Sigmoid colon (tissue), 7 donors: Measurements from ENCODE around the gene CLIC5. TPM values are rescaled to one million over a fixed set of nuclear protein-coding genes. Genes with fewer than 3 reads are reported as not detected.
A peak's percentile ranks its signal among the peaks of the same experiment; 100 is the strongest.

Source experiments
- DNase-seq: peaks from one replicate; pipeline ENCODE4 v3.0.0-alpha.2; 2019
- H3K27ac ChIP-seq, 4 donors: fragments of 200-600 bp; sonication (generic); one replicate each; pipeline ENCODE4 v1.5.1; 2016 to 2019; ENCODE audit warnings: mild to moderate bottlenecking in 1 of 4
- H3K27me3 ChIP-seq, 3 donors: fragments of 200-600 bp; sonication (generic); one replicate each; pipeline ENCODE4 v1.5.1; 2019; ENCODE audit warnings: mild to moderate bottlenecking in 1 of 3
- H3K36me3 ChIP-seq, 4 donors: fragments of 200-600 bp; sonication (generic); one replicate each; pipeline ENCODE4 v1.5.1; 2016 to 2019
- H3K4me1 ChIP-seq, 4 donors: fragments of 200-600 bp; sonication (generic); one replicate each; pipeline ENCODE4 v1.5.1; 2017 to 2019
- H3K4me3 ChIP-seq, 4 donors: fragments of 200-600 bp; sonication (generic); one replicate each; pipeline ENCODE4 v1.5.1; 2017 to 2019; ENCODE audit warnings: mild to moderate bottlenecking in 2 of 4, moderate library complexity in 1 of 4
- H3K9me3 ChIP-seq, 4 donors: fragments of 200-600 bp in 3 of 4; sonication (generic) in 3 of 4; one replicate each; pipeline versions ENCODE4 v1.5.1 to v1.6.1; 2013 to 2019
- CTCF ChIP-seq, 4 experiments: fragments of 450-650 bp in 3 of 4; fragments of 200-600 bp in 1 of 4; IDR thresholded peaks; one replicate each; pipeline ENCODE4 v1.5.1; 2016 to 2019; ENCODE audit warnings: antibody characterized with exemption in 4 of 4, mild to moderate bottlenecking in 3 of 4, moderate library complexity in 2 of 4
- EP300 ChIP-seq, 4 donors: sonication (generic); formaldehyde crosslinking; IDR thresholded peaks; one replicate each; pipeline ENCODE4 v1.6.1; 2017; ENCODE audit warnings: antibody characterized with exemption in 4 of 4
- POLR2A ChIP-seq, 2 donors: fragments of 450-650 bp; IDR thresholded peaks; one replicate each; pipeline ENCODE4 v1.6.1; 2016; ENCODE audit warnings: antibody characterized with exemption in 2 of 2, mild to moderate bottlenecking in 2 of 2, moderate library complexity in 2 of 2
- POLR2AphosphoS5 ChIP-seq, 4 donors: sonication (generic); formaldehyde crosslinking; IDR thresholded peaks; one replicate each; pipeline ENCODE4 v1.6.1; 2017; ENCODE audit warnings: antibody characterized with exemption in 4 of 4
- WGBS, 2 donors: extraction: QIAGEN DNeasy Blood & Tissue Kit; methylation state at CpG; one replicate each; pipeline ENCODE4 v1.1.7; 2013; 5-methylcytosine and 5-hydroxymethylcytosine counted together
- intact Hi-C: fragments of 100-400 bp; cut with DNase I; formaldehyde crosslinking; loops from one replicate; pipeline ENCODE4 v1.15.1; 2023
- polyA plus RNA-seq, 3 donors: library from polyadenylated mRNA; stranded (reverse); fragments of 200-250 nt; gene quantifications; one replicate each; pipeline ENCODE4 v1.2.3, GENCODE V29; 2013
- total RNA-seq, 4 donors: library from RNA; depleted of rRNA; stranded (reverse); fragments of >200 nt; gene quantifications; one replicate each; pipeline ENCODE4 v1.1.0, GENCODE V29; 2016
- donor health status: healthy with polysubstance abuse.
- donor health status: Bipolar disorder and iron deficiency.
- donor health status: healthy.

Gene CLIC5
- total and polyA plus RNA-seq, 7 donors: 1.8 to 77.0 (median 3.5) TPM

- no peak overlapping the region for H3K4me3 ChIP-seq
- no peaks in the 10 kb centered on the region for H3K27me3 ChIP-seq
- WGBS, 2 donors: 24 to 59% methylated on average over 11 of the region's 11 CpGs
- H3K9me3 ChIP-seq: no peaks in the 10 kb centered on the region
- intact Hi-C loops: no loop called here
- H3K4me1 ChIP-seq: peaks cover 0 to 11% (median 5%) of the 10 kb centered on the region in 4 donors
- no peaks in the 10 kb centered on the region for H3K36me3 ChIP-seq
- DNase-seq: no peak
- H3K27ac ChIP-seq: no peak overlapping the region
- TF ChIP-seq POLR2AphosphoS5 (IDR thresholded peaks at IDR 0.05): no peak
- TF ChIP-seq CTCF (IDR thresholded peaks at IDR 0.05): no peak
- TF ChIP-seq POLR2A (IDR thresholded peaks at IDR 0.05): no peak
- TF ChIP-seq EP300 (IDR thresholded peaks at IDR 0.05): no peak
These were observed 64.1 kb downstream of the CLIC5 start for GRCh38 chr6:45951321-45952167.

GRCh38 chr6:45949256-45949655 lies 66.4 kb downstream of the CLIC5 start:
- no peak for DNase-seq
- intact Hi-C loops: no loop called here
- 26 to 71% methylated on average over 7 of the region's 7 CpGs for WGBS, 2 donors
- peaks cover 0 to 17% (median 5%) of the 10 kb centered on the region in 4 donors for H3K4me1 ChIP-seq
- H3K36me3 ChIP-seq: no peaks in the 10 kb centered on the region
- TF ChIP-seq CTCF (IDR thresholded peaks at IDR 0.05): no peak
- TF ChIP-seq POLR2A (IDR thresholded peaks at IDR 0.05): no peak
- no peak for TF ChIP-seq EP300 (IDR thresholded peaks at IDR 0.05)
- TF ChIP-seq POLR2AphosphoS5 (IDR thresholded peaks at IDR 0.05): no peak
- H3K9me3 ChIP-seq: no peaks in the 10 kb centered on the region
- H3K27ac ChIP-seq: no peak overlapping the region
- H3K27me3 ChIP-seq: no peaks in the 10 kb centered on the region
- no peak overlapping the region for H3K4me3 ChIP-seq

GRCh38 chr6:45947807-45948206 lies 67.9 kb downstream of the CLIC5 start:
- no peaks in the 10 kb centered on the region for H3K9me3 ChIP-seq
- no peaks in the 10 kb centered on the region for H3K27me3 ChIP-seq
- H3K4me1 ChIP-seq: peaks cover 0 to 17% (median 5%) of the 10 kb centered on the region in 4 donors
- no peaks in the 10 kb centered on the region for H3K36me3 ChIP-seq
- intact Hi-C loops: no loop called here
- DNase-seq: no peak
- TF ChIP-seq POLR2AphosphoS5 (IDR thresholded peaks at IDR 0.05) (no peak), EP300 (IDR thresholded peaks at IDR 0.05) (no peak), CTCF (IDR thresholded peaks at IDR 0.05) (no peak), POLR2A (IDR thresholded peaks at IDR 0.05) (no peak)
- no peak overlapping the region for H3K27ac ChIP-seq
- H3K4me3 ChIP-seq: no peak overlapping the region

GRCh38 chr6:45946887-45947286 lies 68.8 kb downstream of the CLIC5 start:
- no peak for DNase-seq
- WGBS, 2 donors: 92 to 96% methylated on average over 6 of the region's 6 CpGs
- TF ChIP-seq EP300 (IDR thresholded peaks at IDR 0.05): no peak
- no peak for TF ChIP-seq POLR2A (IDR thresholded peaks at IDR 0.05)

GRCh38 chr6:45946352-45946751 lies 69.3 kb downstream of the CLIC5 start:
- intact Hi-C loops: no loop called here
- WGBS, 2 donors: 77 to 83% methylated on average over 3 of the region's 3 CpGs
- Histone ChIP-seq H3K4me3 (no peak overlapping the region), H3K9me3 (no peaks in the 10 kb centered on the region), H3K27ac (no peak overlapping the region), H3K36me3 (no peaks in the 10 kb centered on the region), H3K27me3 (no peaks in the 10 kb centered on the region), H3K4me1 (peaks cover 0 to 9% (median 1%) of the 10 kb centered on the region in 4 donors)
- peak; percentile 67 for DNase-seq
- no peak for TF ChIP-seq EP300 (IDR thresholded peaks at IDR 0.05)
- TF ChIP-seq POLR2A (IDR thresholded peaks at IDR 0.05): no peak
- peak in 1 of 4 experiments; percentile 31 for TF ChIP-seq CTCF (IDR thresholded peaks at IDR 0.05)
- peak in 3 of 4 donors; percentile 9 to 71 (median 62) for TF ChIP-seq POLR2AphosphoS5 (IDR thresholded peaks at IDR 0.05)

More at GRCh38 chr6:45946887-45947286, 68.8 kb downstream of the CLIC5 start:
- no peak overlapping the region for H3K27ac ChIP-seq
- no peak overlapping the region for H3K4me3 ChIP-seq
- no peaks in the 10 kb centered on the region for H3K36me3 ChIP-seq
- no peaks in the 10 kb centered on the region for H3K9me3 ChIP-seq
- H3K4me1 ChIP-seq: peaks cover 0 to 14% (median 4%) of the 10 kb centered on the region in 4 donors
- intact Hi-C loops: no loop called here
- H3K27me3 ChIP-seq: no peaks in the 10 kb centered on the region
